NCI-H128 (cell line): ENCODE measurements around the gene SLC16A7.

Experiments used
- DNase-seq: peaks from one replicate; lab custom pipeline; 2025; ENCODE audit not compliant: unreplicated experiment; lab: John Stamatoyannopoulos, UW

The SLC16A7 gene

GRCh38 chr12:59624732-59625460, 29.1 kb downstream of the SLC16A7 start:
- no peak for DNase-seq

- no peak for DNase-seq
Measured at GRCh38 chr12:59626382-59626781, 30.6 kb downstream of the SLC16A7 start.

- no peak for DNase-seq
Measured at GRCh38 chr12:59627582-59627981, 31.8 kb downstream of the SLC16A7 start.

GRCh38 chr12:59629890-59630289, 34.1 kb downstream of the SLC16A7 start:
- no peak for DNase-seq

- DNase-seq, result no peak
Measured at GRCh38 chr12:59632408-59632807, 36.6 kb downstream of the SLC16A7 start.

- no peak for DNase-seq
Measured at GRCh38 chr12:59634254-59634653, 38.4 kb downstream of the SLC16A7 start.

- DNase-seq, result no peak
Measured at GRCh38 chr12:59636945-59637691, 41.3 kb downstream of the SLC16A7 start.

GRCh38 chr12:59637692-59638070, 41.9 kb downstream of the SLC16A7 start:
- DNase-seq, result no peak

GRCh38 chr12:59643550-59643949, 47.7 kb downstream of the SLC16A7 start:
- DNase-seq, result no peak

GRCh38 chr12:59645242-59645641, 49.4 kb downstream of the SLC16A7 start:
- DNase-seq, result no peak

- DNase-seq, result no peak
Measured at GRCh38 chr12:59646636-59647035, 50.8 kb downstream of the SLC16A7 start.

- DNase-seq, result no peak
Measured at GRCh38 chr12:59649203-59649602, 53.4 kb downstream of the SLC16A7 start.

GRCh38 chr12:59650588-59651228, 54.9 kb downstream of the SLC16A7 start:
- no peak for DNase-seq

- DNase-seq, result no peak
Measured at GRCh38 chr12:59651229-59651920, 55.5 kb downstream of the SLC16A7 start.

- no peak for DNase-seq
Measured at GRCh38 chr12:59652130-59652529, 56.3 kb downstream of the SLC16A7 start.

GRCh38 chr12:59654061-59654460, 58.2 kb downstream of the SLC16A7 start:
- DNase-seq, result no peak

- no peak for DNase-seq
Measured at GRCh38 chr12:59657266-59657665, 61.4 kb downstream of the SLC16A7 start.

- no peak for DNase-seq
Measured at GRCh38 chr12:59657711-59658110, 61.9 kb downstream of the SLC16A7 start.

- no peak for DNase-seq
Measured at GRCh38 chr12:59660148-59660547, 64.3 kb downstream of the SLC16A7 start.

- no peak for DNase-seq
Measured at GRCh38 chr12:59660921-59661597, 65.2 kb downstream of the SLC16A7 start.

- DNase-seq, result no peak
Measured at GRCh38 chr12:59664495-59664894, 68.7 kb downstream of the SLC16A7 start.
